Ovary (tissue), 9 donors: ENCODE data around the gene NKX1-2. TPM values are rescaled to one million over a fixed set of nuclear protein-coding genes. Genes with fewer than 3 reads are reported as not detected.

Experiments used
- DNase-seq, 5 donors: peaks; one replicate each; pipeline ENCODE4 v3.0.0-alpha.2; 2019 to 2020
- H3K27ac ChIP-seq, 2 donors: fragments of 200-600 bp; one replicate each; pipeline versions ENCODE4 v1.5.1 to v1.8.0; 2019 to 2022
- H3K27me3 ChIP-seq: fragments of 200-600 bp; one replicate; pipeline ENCODE4 v1.8.0; 2022
- H3K36me3 ChIP-seq: fragments of 200-600 bp; sonication (generic); one replicate; pipeline ENCODE4 v1.5.1; 2019
- H3K4me1 ChIP-seq: one replicate; pipeline ENCODE4 v1.8.1; 2013; ENCODE audit warnings: mild to moderate bottlenecking, moderate library complexity; ENCODE audit not compliant: insufficient read depth
- H3K4me3 ChIP-seq: fragments of 200-600 bp; sonication (generic); one replicate; pipeline ENCODE4 v1.5.1; 2017
- H3K9me3 ChIP-seq, 2 donors: fragments of 200-600 bp in 1 of 2; sonication (generic) in 1 of 2; one replicate each; pipeline versions ENCODE4 v1.5.1 to v1.8.1; 2013 to 2019; ENCODE audit warnings: mild to moderate bottlenecking in 1 of 2, moderate library complexity in 1 of 2
- CTCF ChIP-seq, 3 donors: fragments of 450-650 bp in 2 of 3; fragments of 200-600 bp in 1 of 3; IDR thresholded peaks; one replicate each; pipeline versions ENCODE4 v1.5.1 to v1.8.0; 2016 to 2022; ENCODE audit warnings: antibody characterized with exemption in 3 of 3, mild to moderate bottlenecking in 1 of 3
- EP300 ChIP-seq: sonication (generic); formaldehyde crosslinking; IDR thresholded peaks from one replicate; pipeline ENCODE4 v1.6.1; 2017; ENCODE audit warnings: antibody characterized with exemption
- POLR2A ChIP-seq: fragments of 450-650 bp; IDR thresholded peaks from one replicate; pipeline ENCODE4 v1.6.1; 2017; ENCODE audit warnings: antibody characterized with exemption, mild to moderate bottlenecking, moderate library complexity
- WGBS, 3 donors: extraction: QIAGEN DNeasy Blood & Tissue Kit in 1 of 3; methylation state at CpG; one replicate each; pipeline versions ENCODE4 v1.1.5 to v1.1.7; 2013 to 2017; 5-methylcytosine and 5-hydroxymethylcytosine counted together
- intact Hi-C, 4 donors: fragments of 100-400 bp; cut with DNase I; formaldehyde crosslinking; loops; one replicate each; pipeline versions ENCODE4 v1.11.0 to v1.15.1; 2022 to 2023
- polyA plus RNA-seq, 2 donors: library from polyadenylated mRNA; stranded (reverse); fragments of 200-250 nt in 1 of 2; fragments of 350-450 nt in 1 of 2; fragmentation: Illumina TruSeq in 1 of 2; extraction: RNeasy Lipid Tissue Mini Kit (QIAGEN cat#74804) in 1 of 2; gene quantifications; one replicate each; pipeline ENCODE4 v1.2.3, GENCODE V29; 2013 to 2014
- total RNA-seq, 7 donors: library from RNA; depleted of rRNA in 2 of 7; stranded (reverse); fragments of >200 nt in 2 of 7; fragmentation: NEBNext Ultra II Directional in 3 of 7; extraction: Animal tissue kit (Norgen Biotek cat#: 25700) in 3 of 7; gene quantifications; one replicate each; pipeline versions ENCODE4 v1.1.0 to v1.2.4, GENCODE V29; 2016 to 2023
- donor health status: DM: no; HTN: no; CAD: no; lungs with moderate emphysema.
- donor health status: DM: no; HTN: no; CAD: no.
- donor health status: Bipolar disorder and iron deficiency.
- donor health status: DM: yes; HTN: yes; CAD: no.
- donor health status: DM: no; HTN: no; CAD: no.
- donor health status: DM: yes; HTN: yes; CAD: no.

The NKX1-2 gene
- total and polyA plus RNA-seq, 9 donors: 0.05 TPM; not detected in 8

GRCh38 chr10:124453960-124454610, 4.2 kb upstream of the NKX1-2 start:
- no peak for TF ChIP-seq CTCF (IDR thresholded peaks at IDR 0.05)
- TF ChIP-seq POLR2A: no peak
- TF ChIP-seq EP300: no peak
- Histone ChIP-seq H3K9me3 (no peaks in the 10 kb centered on the region), H3K4me3 (no peak overlapping the region), H3K27me3 (peaks cover 6% of the 10 kb centered on the region), H3K4me1 (peaks cover 1% of the 10 kb centered on the region), H3K36me3 (no peaks in the 10 kb centered on the region), H3K27ac (no peak overlapping the region)
- intact Hi-C loops: no loop called here
- DNase-seq: no peak
- WGBS, 3 donors: 16 to 19% (median 17%) methylated on average over 8 of the region's 8 CpGs

GRCh38 chr10:124451276-124451675, 1.4 kb upstream of the NKX1-2 start:
- peaks cover 4% of the 10 kb centered on the region for H3K4me1 ChIP-seq
- H3K27ac ChIP-seq: no peak overlapping the region
- no peak overlapping the region for H3K4me3 ChIP-seq
- intact Hi-C loops: no loop called here
- H3K36me3 ChIP-seq: no peaks in the 10 kb centered on the region
- TF ChIP-seq EP300: no peak
- TF ChIP-seq POLR2A: no peak
- no peak for TF ChIP-seq CTCF (IDR thresholded peaks at IDR 0.05)
- 18 to 24% (median 23%) methylated on average over 6 of the region's 6 CpGs for WGBS, 3 donors
- no peaks in the 10 kb centered on the region for H3K9me3 ChIP-seq
- DNase-seq: no peak
- H3K27me3 ChIP-seq: peaks cover 9% of the 10 kb centered on the region

GRCh38 chr10:124450783-124451057, 885 bp upstream of the NKX1-2 start:
- no peaks in the 10 kb centered on the region for H3K36me3 ChIP-seq
- intact Hi-C loops: no loop called here
- WGBS, 3 donors: 15 to 23% (median 16%) methylated on average over 5 of the region's 5 CpGs
- no peak for DNase-seq
- H3K27me3 ChIP-seq: peaks cover 9% of the 10 kb centered on the region
- H3K4me3 ChIP-seq: no peak overlapping the region
- TF ChIP-seq CTCF (IDR thresholded peaks at IDR 0.05) (no peak), POLR2A (no peak)
- H3K27ac ChIP-seq: no peak overlapping the region
- no peaks in the 10 kb centered on the region for H3K9me3 ChIP-seq
- peaks cover 4% of the 10 kb centered on the region for H3K4me1 ChIP-seq

GRCh38 chr10:124449170-124450011, 444 bp downstream of the NKX1-2 start:
- intact Hi-C loops: no loop called here
- TF ChIP-seq EP300 (no peak), CTCF (IDR thresholded peaks at IDR 0.05) (no peak), POLR2A (no peak)
- Histone ChIP-seq H3K4me1 (peaks cover 4% of the 10 kb centered on the region), H3K36me3 (no peaks in the 10 kb centered on the region), H3K27me3 (peaks cover 9% of the 10 kb centered on the region), H3K9me3 (no peaks in the 10 kb centered on the region), H3K4me3 (no peak overlapping the region), H3K27ac (no peak overlapping the region)
- no peak for DNase-seq
- WGBS, 3 donors: 1 to 2% (median 1%) methylated on average over 46 to 59 of the region's 59 CpGs
